GM12878 (cell line): ENCODE results near the gene TMEM109. TPM values are rescaled to one million over a fixed set of nuclear protein-coding genes. Genes with fewer than 3 reads are reported as not detected.

Source experiments
- ATAC-seq: fragments of 200-7000 bp; cut with Tn5 transposase; 3 replicates; pipeline ENCODE4 v1.9.1; 2020; ENCODE audit warnings: mild to moderate bottlenecking, moderate library complexity
- BruUV-seq: library from RNA; stranded (reverse); fragments of 400-500 nt; replicated peaks from 2 replicates; lab custom pipeline; 2021; lab: Mats Ljungman, UMichigan
- CTCF ChIA-PET: fragments of 300-600 bp; sonication (Branson Sonifier 250); formaldehyde crosslinking; extraction: SDS; loops from one replicate; lab custom pipeline; 2021; ENCODE audit warnings: inconsistent platforms; lab: Yijun Ruan, JAX
- POLR2A ChIA-PET: fragments of 350-600 bp; formaldehyde crosslinking; extraction: SDS; loops from one replicate; lab custom pipeline; 2021; ENCODE audit warnings: inconsistent platforms; lab: Charles Lee
- RAD21 ChIA-PET: fragments of 300-600 bp; sonication (Branson Sonifier 250); formaldehyde crosslinking; loops from one replicate; lab custom pipeline; 2023; ENCODE audit warnings: antibody characterized with exemption; ENCODE audit not compliant: unreplicated experiment; lab: Charles Lee
- SMC1A ChIA-PET: fragments of 300-600 bp; sonication (Branson Sonifier 250); formaldehyde crosslinking; loops from one replicate; lab custom pipeline; 2023; ENCODE audit not compliant: unreplicated experiment, uncharacterized antibody; lab: Charles Lee
- DNase-seq: peaks from one replicate; pipeline ENCODE4 v3.0.0-alpha.2; 2011; ENCODE audit warnings: low read depth, low spot score
- FAIRE-seq: peaks from 3 replicates; lab custom pipeline; 2011; peaks lifted over from hg19 to GRCh38; lab: Jason Lieb, UNC
- H2AFZ ChIP-seq: 2 replicates; pipeline ENCODE4 v1.6.0; 2011; ENCODE audit warnings: low read depth, low read length, control low read depth; ENCODE audit not compliant: control insufficient read depth
- H3K27ac ChIP-seq: 2 replicates; pipeline ENCODE4 v1.5.1; 2011; ENCODE audit warnings: control low read depth; ENCODE audit not compliant: control insufficient read depth, insufficient read depth
- H3K27me3 ChIP-seq, 2 experiments: replicated peaks in 1 of 2; 2 replicates each; pipeline versions ENCODE4 v1.6.0 to v1.6.1; 2011; ENCODE audit warnings: low read length in 1 of 2; ENCODE audit not compliant: control insufficient read depth in 2 of 2, insufficient read depth in 2 of 2
- H3K36me3 ChIP-seq, 2 experiments: 2 replicates each; pipeline ENCODE4 v1.5.1; 2011; ENCODE audit warnings: low read length in 1 of 2; ENCODE audit not compliant: control insufficient read depth in 2 of 2, insufficient read depth in 2 of 2
- H3K4me1 ChIP-seq: 2 replicates; pipeline ENCODE4 v1.6.1; 2011; ENCODE audit warnings: mild to moderate bottlenecking, low read length, moderate library complexity, mixed read lengths; ENCODE audit not compliant: control insufficient read depth, insufficient read depth
- H3K4me2 ChIP-seq: 2 replicates; pipeline ENCODE4 v1.6.0; 2011; ENCODE audit warnings: control low read depth; ENCODE audit not compliant: control insufficient read depth, insufficient read depth
- H3K4me3 ChIP-seq: fragments of 200-600 bp; sonication (generic); 2 replicates; pipeline ENCODE4 v1.5.1; 2016
- H3K79me2 ChIP-seq: 2 replicates; pipeline ENCODE4 v1.6.0; 2011; ENCODE audit warnings: low read length; ENCODE audit not compliant: control insufficient read depth, insufficient read depth
- H3K9ac ChIP-seq: 2 replicates; pipeline ENCODE4 v1.8.0; 2011; ENCODE audit warnings: low read length, control low read depth, mixed read lengths; ENCODE audit not compliant: control insufficient read depth, insufficient read depth
- H3K9me3 ChIP-seq: replicated peaks from 3 replicates; pipeline ENCODE4 v1.5.1; 2011; ENCODE audit warnings: mild to moderate bottlenecking, low read length; ENCODE audit not compliant: control insufficient read depth, insufficient read depth
- H4K20me1 ChIP-seq: 2 replicates; pipeline ENCODE4 v1.6.0; 2011; ENCODE audit not compliant: control insufficient read depth, insufficient read depth
- GATAD2B ChIP-seq: fragments of 450-650 bp; conservative IDR thresholded peaks from 2 replicates; pipeline ENCODE4 v1.6.1; 2017; ENCODE audit warnings: low read depth, mild to moderate bottlenecking, moderate library complexity
- NFYB ChIP-seq: IDR thresholded peaks from 2 replicates; pipeline ENCODE4 v1.6.1; 2011; ENCODE audit warnings: low read depth, mild to moderate bottlenecking, low read length, improper control_type of control experiment, moderate library complexity; ENCODE audit not compliant: insufficient read depth
- POLR2A ChIP-seq: IDR thresholded peaks from 2 replicates; pipeline ENCODE4 v1.6.1; 2011; ENCODE audit warnings: low read depth, mild to moderate bottlenecking, low read length
- WGBS: methylation state at CpG from one replicate; pipeline ENCODE4 v1.1.6; 2016; ENCODE audit warnings: low lambda C conversion rate; ENCODE audit not compliant: insufficient replicate concordance, insufficient coverage; ENCODE audit errors: missing lambda C conversion rate; 5-methylcytosine and 5-hydroxymethylcytosine counted together
- in situ Hi-C: fragments of 300-500 bp; cut with MboI; formaldehyde crosslinking; loops from 9 replicates; pipeline ENCODE4 v1.14.3; 2018; ENCODE audit warnings: mixed read lengths
- intact Hi-C: fragments of 100-400 bp; cut with micrococcal nuclease; formaldehyde crosslinking; loops from one replicate; pipeline ENCODE4 v1.14.2; 2022; ENCODE audit not compliant: unreplicated experiment
- polyA plus RNA-seq, 11 experiments: library from polyadenylated mRNA; depleted of rRNA in 4 of 11; unstranded in 6 of 11; stranded (reverse) in 5 of 11; fragments of >200 nt; fragmentation: Nextera tagmentation in 4 of 11; fragmentation: Illumina TruSeq in 1 of 11; extraction: Ambion mirVana in 4 of 11; extraction: Trizol in 1 of 11; gene quantifications; 1 replicate in 1 of 11; 2 replicates in 10 of 11; pipeline versions ENCODE4 v1.2.1 to v1.2.3, GENCODE V29; 2011 to 2016; ENCODE audit warnings: inconsistent platforms in 2 of 11, missing spikeins in 2 of 11, low read depth in 1 of 11
- total RNA-seq, 4 experiments: library from RNA; depleted of rRNA in 3 of 4; stranded (reverse); fragments of >200 nt in 3 of 4; fragmentation: Illumina TruSeq in 1 of 4; extraction: Trizol in 1 of 4; gene quantifications; 2 replicates each; pipeline versions ENCODE4 v1.2.1 to v1.2.3, GENCODE V29; 2013 to 2021

The TMEM109 gene
- total and polyA plus RNA-seq, 10 of the 15 experiments (the other 5 are each of a cell fraction or from before 2014, with no cell fraction given) = 21.9 to 199 (median 85.2) TPM

- RAD21 ChIA-PET = interaction anchor here (0.7 kb wide), 1 partner anchor 84 kb away, joined by 3 read pairs; no protein-coding TSS in a partner anchor
- Histone ChIP-seq H3K4me3 (no peak overlapping the region), H3K4me2 (no peak overlapping the region), H3K4me1 (no peaks in the 10 kb centered on the region), H3K79me2 (no peaks in the 10 kb centered on the region), H3K36me3 (peaks cover 7 to 22% of the 10 kb centered on the region in 2 experiments), H3K9ac (no peak overlapping the region), H3K9me3 (no peaks in the 10 kb centered on the region), H3K27me3 (no peaks in the 10 kb centered on the region), H2AFZ (no peak overlapping the region), H4K20me1 (no peaks in the 10 kb centered on the region), H3K27ac (no peak overlapping the region)
- POLR2A ChIA-PET = interaction anchor here (0.5 kb wide), 1 partner anchor 39 kb away, joined by 4 read pairs; no protein-coding TSS in a partner anchor
- TF ChIP-seq NFYB (no peak), POLR2A (peak; percentile 64; the same call in 1 of the 2 replicates)
- CTCF ChIA-PET = interaction anchor here (0.5 to 7.1 kb wide), 6 partner anchors 10 to 232 kb away, joined by 3 to 108 read pairs (median 3); no protein-coding TSS in a partner anchor
- intact Hi-C loops = no loop called here
- no peak for DNase-seq
- BruUV-seq = no TSS peak
- in situ Hi-C loops = loop anchor here (5.0 kb wide), 1 partner anchor 118 kb away; no protein-coding TSS in a partner anchor
- no peak; the same call in 2 of the 3 replicates for ATAC-seq
- 70% methylated on average over 6 of the region's 6 CpGs for WGBS
- FAIRE-seq = no peak
- SMC1A ChIA-PET = interaction anchor here (3.1 to 3.6 kb wide), 2 partner anchors 59 to 112 kb away, joined by 46 to 50 read pairs; no protein-coding TSS in a partner anchor
Measured at GRCh38 chr11:60889869-60890311, 24.1 kb upstream of the TMEM109 start.

- Histone ChIP-seq H3K9ac (no peak overlapping the region), H3K36me3 (peaks cover 9 to 26% of the 10 kb centered on the region in 2 experiments)
- RAD21 ChIA-PET = no interaction called here
- BruUV-seq = no TSS peak
- 50% methylated on average over 5 of the region's 5 CpGs for WGBS
- no peak for DNase-seq
- no peak for TF ChIP-seq GATAD2B
- TF ChIP-seq, all 136 proteins: peak for 0
- intact Hi-C loops (no loop called here), in situ Hi-C loops (loop anchor here (5.0 kb wide), 1 partner anchor 118 kb away; no protein-coding TSS in a partner anchor)
- Histone ChIP-seq H3K9me3 (no peaks in the 10 kb centered on the region), H2AFZ (no peak overlapping the region), H4K20me1 (no peaks in the 10 kb centered on the region), H3K27me3 (no peaks in the 10 kb centered on the region), H3K27ac (no peak overlapping the region), H3K4me3 (no peak overlapping the region), H3K4me1 (no peaks in the 10 kb centered on the region), H3K79me2 (no peaks in the 10 kb centered on the region), H3K4me2 (no peak overlapping the region)
- FAIRE-seq = no peak
- SMC1A ChIA-PET = no interaction called here
- no peak for ATAC-seq
- CTCF ChIA-PET = interaction anchor here (4.2 to 7.1 kb wide), 2 partner anchors 9 to 59 kb away, joined by 51 to 108 read pairs; no protein-coding TSS in a partner anchor
- POLR2A ChIA-PET = interaction anchor here (0.6 kb wide), 2 partner anchors 41 to 115 kb away, joined by 3 to 5 read pairs; no protein-coding TSS in a partner anchor
Measured at GRCh38 chr11:60890696-60891095, 23.3 kb upstream of the TMEM109 start.
